IMR-90 (cell line): ENCODE measurements around the gene FTO. TPM values are rescaled to one million over a fixed set of nuclear protein-coding genes. Genes with fewer than 3 reads are reported as not detected.

Source experiments
- ATAC-seq: fragments of 200-7000 bp; cut with Tn5 transposase; 2 replicates; pipeline ENCODE4 v1.9.1; 2020; ENCODE audit warnings: low read depth, mild to moderate bottlenecking, moderate library complexity
- BruUV-seq: library from RNA; stranded (reverse); fragments of 400-500 nt; replicated peaks from 2 replicates; lab custom pipeline; 2021; lab: Mats Ljungman, UMichigan
- CTCF ChIA-PET: fragments of 300-600 bp; formaldehyde crosslinking; extraction: SDS; loops from one replicate; lab custom pipeline; 2021; ENCODE audit warnings: antibody characterized with exemption; lab: Yijun Ruan, JAX
- POLR2A ChIA-PET: fragments of 300-600 bp; sonication (Branson Sonifier 250); formaldehyde crosslinking; loops from one replicate; lab custom pipeline; 2022; ENCODE audit warnings: antibody characterized with exemption; ENCODE audit not compliant: unreplicated experiment; lab: Charles Lee
- DNase-seq: peaks from one replicate; pipeline ENCODE4 v3.0.0; 2013
- H2AFZ ChIP-seq: replicated peaks from 2 replicates; pipeline ENCODE3; 2013; ENCODE audit warnings: low read length, mild to moderate bottlenecking; ENCODE audit not compliant: poor library complexity
- H2AK5ac ChIP-seq: 2 replicates; pipeline ENCODE4 v1.6.1; 2013; ENCODE audit warnings: low read depth, low read length, inconsistent platforms
- H2AK9ac ChIP-seq: replicated peaks from 2 replicates; pipeline ENCODE3; 2013; ENCODE audit warnings: mild to moderate bottlenecking, low read depth, low read length, moderate library complexity; ENCODE audit not compliant: poor library complexity
- H2BK120ac ChIP-seq: 2 replicates; pipeline ENCODE4 v1.6.1; 2013; ENCODE audit warnings: low read depth, low read length, inconsistent platforms
- H2BK15ac ChIP-seq: 3 replicates; pipeline ENCODE4 v1.6.1; 2013; ENCODE audit warnings: low read depth, low read length, inconsistent platforms
- H2BK20ac ChIP-seq: 2 replicates; pipeline ENCODE4 v1.6.1; 2013; ENCODE audit warnings: low read depth, mild to moderate bottlenecking, inconsistent platforms, low read length, moderate library complexity
- H2BK5ac ChIP-seq: 2 replicates; pipeline ENCODE4 v1.6.1; 2013; ENCODE audit warnings: mild to moderate bottlenecking, low read depth, low read length, inconsistent platforms; ENCODE audit not compliant: poor library complexity, severe bottlenecking
- H3K14ac ChIP-seq: replicated peaks from 2 replicates; pipeline ENCODE4 v1.6.1; 2013; ENCODE audit warnings: low read depth, low read length, inconsistent platforms
- H3K18ac ChIP-seq: 2 replicates; pipeline ENCODE4 v1.6.1; 2013; ENCODE audit warnings: low read depth, low read length, control low read depth
- H3K23ac ChIP-seq: 2 replicates; pipeline ENCODE4 v1.6.1; 2013; ENCODE audit warnings: low read depth, low read length, inconsistent platforms
- H3K27ac ChIP-seq: 2 replicates; pipeline ENCODE4 v1.5.1; 2013; ENCODE audit warnings: mild to moderate bottlenecking, control low read depth, low read length; ENCODE audit not compliant: insufficient read depth
- H3K27me3 ChIP-seq: 2 replicates; pipeline ENCODE4 v1.6.1; 2013; ENCODE audit warnings: low read length; ENCODE audit not compliant: control insufficient read depth, insufficient read depth
- H3K36me3 ChIP-seq: 2 replicates; pipeline ENCODE4 v1.6.1; 2013; ENCODE audit warnings: low read length, mixed read lengths; ENCODE audit not compliant: control insufficient read depth, insufficient read depth
- H3K4ac ChIP-seq: 2 replicates; pipeline ENCODE4 v1.6.1; 2013; ENCODE audit warnings: low read depth, low read length, inconsistent platforms
- H3K4me1 ChIP-seq: 2 replicates; pipeline ENCODE4 v1.6.1; 2013; ENCODE audit warnings: low read length, mixed read lengths; ENCODE audit not compliant: control insufficient read depth, insufficient read depth
- H3K4me2 ChIP-seq: 2 replicates; pipeline ENCODE4 v1.6.1; 2013; ENCODE audit warnings: low read depth, mild to moderate bottlenecking, control low read depth, low read length, moderate library complexity
- H3K4me3 ChIP-seq: 2 replicates; pipeline ENCODE4 v1.5.1; 2013; ENCODE audit warnings: low read depth, mild to moderate bottlenecking, control low read depth, low read length, moderate library complexity; ENCODE audit not compliant: insufficient read depth
- H3K56ac ChIP-seq: 2 replicates; pipeline ENCODE4 v1.6.1; 2013; ENCODE audit warnings: low read length, inconsistent platforms; ENCODE audit not compliant: insufficient read depth; ENCODE audit errors: extremely low read depth
- H3K79me1 ChIP-seq, 2 experiments: 2 replicates each; pipeline ENCODE4 v1.6.1; 2013; ENCODE audit warnings: low read length in 2 of 2, inconsistent platforms in 1 of 2, low read depth in 1 of 2
- H3K9ac ChIP-seq: 2 replicates; pipeline ENCODE4 v1.6.1; 2013; ENCODE audit warnings: low read depth, low read length, control low read depth
- H3K9me1 ChIP-seq: 2 replicates; pipeline ENCODE4 v1.6.1; 2013; ENCODE audit warnings: low read length, inconsistent platforms; ENCODE audit not compliant: insufficient read depth
- H3K9me3 ChIP-seq: 2 replicates; pipeline ENCODE4 v1.6.1; 2013; ENCODE audit warnings: low read length; ENCODE audit not compliant: control insufficient read depth, insufficient read depth
- H4K20me1 ChIP-seq: 2 replicates; pipeline ENCODE4 v1.6.1; 2013; ENCODE audit warnings: low read length, inconsistent platforms; ENCODE audit not compliant: insufficient read depth
- H4K5ac ChIP-seq: 2 replicates; pipeline ENCODE4 v1.6.1; 2013; ENCODE audit warnings: mild to moderate bottlenecking, low read depth, low read length, control low read depth
- H4K8ac ChIP-seq, 2 experiments: 2 replicates each; pipeline ENCODE4 v1.6.1; 2013; ENCODE audit warnings: low read depth in 2 of 2, low read length in 2 of 2, control low read depth in 1 of 2, inconsistent platforms in 1 of 2
- H4K91ac ChIP-seq: 2 replicates; pipeline ENCODE4 v1.6.1; 2013; ENCODE audit warnings: low read depth, low read length, inconsistent platforms; ENCODE audit not compliant: insufficient read depth
- CHD1 ChIP-seq: IDR thresholded peaks from 2 replicates; pipeline ENCODE4 v1.6.1; 2012; ENCODE audit warnings: low read depth, low read length, improper control_type of control experiment
- MAZ ChIP-seq: IDR thresholded peaks from 2 replicates; pipeline ENCODE4 v1.6.1; 2012; ENCODE audit warnings: low read depth, mild to moderate bottlenecking, low read length, improper control_type of control experiment, moderate library complexity, borderline replicate concordance
- MXI1 ChIP-seq: IDR thresholded peaks from 2 replicates; pipeline ENCODE4 v1.6.1; 2012; ENCODE audit warnings: low read depth, mild to moderate bottlenecking, low read length, moderate library complexity, borderline replicate concordance
- NFE2L2 ChIP-seq: fragments of 150-350 bp; IDR thresholded peaks from 2 replicates; pipeline ENCODE4 v1.6.1; 2016; ENCODE audit warnings: low read depth, mild to moderate bottlenecking, low read length
- POLR2A ChIP-seq: IDR thresholded peaks from 2 replicates; pipeline ENCODE4 v1.6.1; 2012; ENCODE audit warnings: mild to moderate bottlenecking, low read depth, low read length
- RAD21 ChIP-seq: IDR thresholded peaks from 2 replicates; pipeline ENCODE4 v1.6.1; 2012; ENCODE audit warnings: low read length, improper control_type of control experiment
- RCOR1 ChIP-seq: IDR thresholded peaks from 2 replicates; pipeline ENCODE4 v1.6.1; 2012; ENCODE audit warnings: mild to moderate bottlenecking, low read length, improper control_type of control experiment; ENCODE audit not compliant: insufficient replicate concordance
- RFX5 ChIP-seq: IDR thresholded peaks from 2 replicates; pipeline ENCODE4 v1.8.0; 2012; ENCODE audit warnings: low read depth, mild to moderate bottlenecking, low read length, moderate library complexity
- SMC3 ChIP-seq: fragments of 150-350 bp; IDR thresholded peaks from 2 replicates; pipeline ENCODE4 v1.6.1; 2016; ENCODE audit warnings: low read depth, mild to moderate bottlenecking, antibody characterized with exemption, low read length, moderate library complexity
- WGBS, 2 experiments: methylation state at CpG; one replicate each; pipeline versions ENCODE4 v1.1.5 to v1.1.7; 2013; ENCODE audit warnings: missing lambda C conversion rate in 2 of 2; ENCODE audit not compliant: insufficient read length in 1 of 2; ENCODE audit errors: extremely low coverage in 2 of 2; 5-methylcytosine and 5-hydroxymethylcytosine counted together
- dilution Hi-C: fragments of 300-500 bp; cut with HindIII; formaldehyde crosslinking; loops from one replicate; pipeline ENCODE4 v1.14.3; 2018; ENCODE audit warnings: low sequenced_read_pairs; ENCODE audit not compliant: unreplicated experiment
- in situ Hi-C: fragments of 300-500 bp; cut with MboI; formaldehyde crosslinking; loops from 3 replicates; pipeline ENCODE4 v1.14.3; 2019; ENCODE audit warnings: low sequenced_read_pairs, inconsistent platforms, mixed read lengths
- intact Hi-C: fragments of 100-400 bp; cut with micrococcal nuclease; formaldehyde crosslinking; loops from 2 replicates; pipeline ENCODE4 v1.10.0; 2022
- polyA plus RNA-seq, 3 experiments: library from polyadenylated mRNA; depleted of rRNA; stranded (reverse); fragments of >200 nt; gene quantifications; 2 replicates each; pipeline ENCODE4 v1.2.3, GENCODE V29; 2012; ENCODE audit warnings: low replicate concordance in 1 of 3
- total RNA-seq: library from RNA; depleted of rRNA; stranded (reverse); fragments of >200 nt; gene quantifications from 2 replicates; pipeline ENCODE4 v1.2.3, GENCODE V29; 2012
- TF ChIP-seq, protein P1 (sequence below): fragments of 150-350 bp; IDR thresholded peaks from 2 replicates; pipeline ENCODE4 v1.6.1; 2016; ENCODE audit warnings: low read depth, mild to moderate bottlenecking, low read length, moderate library complexity, borderline replicate concordance
- TF ChIP-seq, protein P2 (sequence below): conservative IDR thresholded peaks from 2 replicates; pipeline ENCODE4 v1.5.1; 2012; ENCODE audit warnings: mild to moderate bottlenecking, low read depth, low read length, improper control_type of control experiment
- TF ChIP-seq, protein P3 (sequence below): fragments of 150-350 bp; IDR thresholded peaks from 2 replicates; pipeline ENCODE4 v1.6.1; 2017; ENCODE audit warnings: mild to moderate bottlenecking, antibody characterized with exemption, low read length, low read depth

FTO gene
- total and polyA plus RNA-seq, 2 of the 4 experiments (the other 2 are of a cell fraction) = 70.3 to 132 TPM

GRCh38 chr16:54145881-54146280 lies 441.9 kb downstream of the FTO start:
- no peak for TF ChIP-seq CHD1
- no peak for TF ChIP-seq NFE2L2
- TF ChIP-seq, protein P1, sequence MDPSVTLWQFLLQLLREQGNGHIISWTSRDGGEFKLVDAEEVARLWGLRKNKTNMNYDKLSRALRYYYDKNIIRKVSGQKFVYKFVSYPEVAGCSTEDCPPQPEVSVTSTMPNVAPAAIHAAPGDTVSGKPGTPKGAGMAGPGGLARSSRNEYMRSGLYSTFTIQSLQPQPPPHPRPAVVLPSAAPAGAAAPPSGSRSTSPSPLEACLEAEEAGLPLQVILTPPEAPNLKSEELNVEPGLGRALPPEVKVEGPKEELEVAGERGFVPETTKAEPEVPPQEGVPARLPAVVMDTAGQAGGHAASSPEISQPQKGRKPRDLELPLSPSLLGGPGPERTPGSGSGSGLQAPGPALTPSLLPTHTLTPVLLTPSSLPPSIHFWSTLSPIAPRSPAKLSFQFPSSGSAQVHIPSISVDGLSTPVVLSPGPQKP = no peak
- no peak for TF ChIP-seq SMC3
- no peak for TF ChIP-seq MAZ
- TF ChIP-seq, protein P2, sequence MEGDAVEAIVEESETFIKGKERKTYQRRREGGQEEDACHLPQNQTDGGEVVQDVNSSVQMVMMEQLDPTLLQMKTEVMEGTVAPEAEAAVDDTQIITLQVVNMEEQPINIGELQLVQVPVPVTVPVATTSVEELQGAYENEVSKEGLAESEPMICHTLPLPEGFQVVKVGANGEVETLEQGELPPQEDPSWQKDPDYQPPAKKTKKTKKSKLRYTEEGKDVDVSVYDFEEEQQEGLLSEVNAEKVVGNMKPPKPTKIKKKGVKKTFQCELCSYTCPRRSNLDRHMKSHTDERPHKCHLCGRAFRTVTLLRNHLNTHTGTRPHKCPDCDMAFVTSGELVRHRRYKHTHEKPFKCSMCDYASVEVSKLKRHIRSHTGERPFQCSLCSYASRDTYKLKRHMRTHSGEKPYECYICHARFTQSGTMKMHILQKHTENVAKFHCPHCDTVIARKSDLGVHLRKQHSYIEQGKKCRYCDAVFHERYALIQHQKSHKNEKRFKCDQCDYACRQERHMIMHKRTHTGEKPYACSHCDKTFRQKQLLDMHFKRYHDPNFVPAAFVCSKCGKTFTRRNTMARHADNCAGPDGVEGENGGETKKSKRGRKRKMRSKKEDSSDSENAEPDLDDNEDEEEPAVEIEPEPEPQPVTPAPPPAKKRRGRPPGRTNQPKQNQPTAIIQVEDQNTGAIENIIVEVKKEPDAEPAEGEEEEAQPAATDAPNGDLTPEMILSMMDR = no peak
- TF ChIP-seq RCOR1 = no peak
- TF ChIP-seq, protein P3, sequence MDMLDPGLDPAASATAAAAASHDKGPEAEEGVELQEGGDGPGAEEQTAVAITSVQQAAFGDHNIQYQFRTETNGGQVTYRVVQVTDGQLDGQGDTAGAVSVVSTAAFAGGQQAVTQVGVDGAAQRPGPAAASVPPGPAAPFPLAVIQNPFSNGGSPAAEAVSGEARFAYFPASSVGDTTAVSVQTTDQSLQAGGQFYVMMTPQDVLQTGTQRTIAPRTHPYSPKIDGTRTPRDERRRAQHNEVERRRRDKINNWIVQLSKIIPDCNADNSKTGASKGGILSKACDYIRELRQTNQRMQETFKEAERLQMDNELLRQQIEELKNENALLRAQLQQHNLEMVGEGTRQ = no peak
- TF ChIP-seq RAD21 = no peak
- no peak for TF ChIP-seq RFX5
- TF ChIP-seq MXI1 = no peak
- TF ChIP-seq POLR2A = no peak
- Histone ChIP-seq H2AFZ (no peak overlapping the region), H2BK20ac (no peak overlapping the region), H2AK9ac (no peak overlapping the region), H3K56ac (no peak overlapping the region), H2AK5ac (no peak overlapping the region), H2BK15ac (no peak overlapping the region), H3K9me3 (peaks cover 4% of the 10 kb centered on the region; the same call in 1 of the 2 replicates), H2BK5ac (no peak overlapping the region), H3K4me2 (no peak overlapping the region), H3K9ac (no peak overlapping the region), H3K18ac (no peak overlapping the region), H3K27ac (no peak overlapping the region), H4K8ac (no peak overlapping the region), H2BK120ac (no peak overlapping the region), H3K4me1 (no peaks in the 10 kb centered on the region), H3K14ac (no peak overlapping the region), H3K27me3 (peaks cover 26% of the 10 kb centered on the region), H3K9me1 (no peaks in the 10 kb centered on the region), H3K36me3 (no peaks in the 10 kb centered on the region), H3K79me1 (no peaks in the 10 kb centered on the region), H4K20me1 (no peaks in the 10 kb centered on the region), H3K4ac (no peak overlapping the region), H3K23ac (no peak overlapping the region), H4K5ac (no peak overlapping the region), H3K4me3 (no peak overlapping the region), H4K91ac (no peak overlapping the region)
- WGBS, 2 experiments = 90% methylated on average over 3 of the region's 4 CpGs; no CpG with 5 or more reads in 1 of the 2 experiments
- intact Hi-C loops (no loop called here), dilution Hi-C loops (no loop called here), in situ Hi-C loops (no loop called here)
- ChIA-PET CTCF (no interaction called here), POLR2A (no interaction called here)
- ATAC-seq (no peak), DNase-seq (no peak)
- no TSS peak for BruUV-seq
